ENCODE results near the gene BPNT1. TPM values are rescaled to one million over a fixed set of nuclear protein-coding genes. Genes with fewer than 3 reads are reported as not detected.
"Not testable (repeated sequence)": the region's sequence is repeated elsewhere in the genome, so short reads cannot be mapped to it uniquely, and the experiment has no call there.

Gene BPNT1
- total RNA-seq, 6 experiments from 2014 or later: 22.0 to 28.1 (median 25.0) TPM

DNA sequence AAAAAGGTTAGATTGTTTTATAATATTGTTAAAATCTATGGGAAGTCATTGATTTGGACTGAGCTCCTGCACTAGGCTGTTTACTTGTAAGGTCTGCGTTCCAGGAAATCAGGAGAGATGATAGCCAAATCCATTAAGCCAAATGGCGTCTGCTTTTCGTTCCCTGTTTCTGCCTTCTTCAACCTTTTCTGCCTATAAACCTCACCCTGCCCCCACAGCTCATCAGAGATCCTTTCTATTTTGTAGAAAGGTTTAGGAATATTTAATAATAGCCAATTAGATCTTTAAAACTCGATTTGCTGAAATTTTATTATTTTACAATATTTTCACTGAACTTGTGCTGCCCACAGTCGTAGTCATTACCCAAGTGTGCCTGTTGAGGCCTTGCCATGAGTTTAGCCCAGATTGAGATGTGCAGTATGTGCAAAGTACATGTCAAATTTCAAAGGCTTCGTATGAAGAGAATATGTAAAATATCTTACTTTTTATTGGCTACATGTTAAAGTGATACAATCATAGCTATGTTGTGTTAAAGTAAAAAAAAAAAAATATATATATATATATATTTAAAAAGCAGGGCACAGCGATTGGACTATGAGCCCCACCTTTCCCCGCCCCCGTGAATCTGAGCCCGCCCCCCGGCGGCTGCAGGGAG lies 3.9 kb upstream of the BPNT1 start:
- Mint-ChIP-seq H3K4me3 (peak overlapping the region; percentile 46; the same call in 1 of the 2 replicates), H3K36me3 (ENCODE audit: low read depth) (peaks cover 12% of the 10 kb centered on the region), H3K27ac (no peak overlapping the region), H3K27me3 (ENCODE audit: insufficient read depth) (no peaks in the 10 kb centered on the region), H3K9me3 (no peaks in the 10 kb centered on the region), H3K4me1 (ENCODE audit: low read depth) (peaks cover 13% of the 10 kb centered on the region)
- no peak for DNase-seq
- TF ChIP-seq, protein P1, sequence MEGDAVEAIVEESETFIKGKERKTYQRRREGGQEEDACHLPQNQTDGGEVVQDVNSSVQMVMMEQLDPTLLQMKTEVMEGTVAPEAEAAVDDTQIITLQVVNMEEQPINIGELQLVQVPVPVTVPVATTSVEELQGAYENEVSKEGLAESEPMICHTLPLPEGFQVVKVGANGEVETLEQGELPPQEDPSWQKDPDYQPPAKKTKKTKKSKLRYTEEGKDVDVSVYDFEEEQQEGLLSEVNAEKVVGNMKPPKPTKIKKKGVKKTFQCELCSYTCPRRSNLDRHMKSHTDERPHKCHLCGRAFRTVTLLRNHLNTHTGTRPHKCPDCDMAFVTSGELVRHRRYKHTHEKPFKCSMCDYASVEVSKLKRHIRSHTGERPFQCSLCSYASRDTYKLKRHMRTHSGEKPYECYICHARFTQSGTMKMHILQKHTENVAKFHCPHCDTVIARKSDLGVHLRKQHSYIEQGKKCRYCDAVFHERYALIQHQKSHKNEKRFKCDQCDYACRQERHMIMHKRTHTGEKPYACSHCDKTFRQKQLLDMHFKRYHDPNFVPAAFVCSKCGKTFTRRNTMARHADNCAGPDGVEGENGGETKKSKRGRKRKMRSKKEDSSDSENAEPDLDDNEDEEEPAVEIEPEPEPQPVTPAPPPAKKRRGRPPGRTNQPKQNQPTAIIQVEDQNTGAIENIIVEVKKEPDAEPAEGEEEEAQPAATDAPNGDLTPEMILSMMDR (IDR thresholded peaks at IDR 0.05): no peak

DNA sequence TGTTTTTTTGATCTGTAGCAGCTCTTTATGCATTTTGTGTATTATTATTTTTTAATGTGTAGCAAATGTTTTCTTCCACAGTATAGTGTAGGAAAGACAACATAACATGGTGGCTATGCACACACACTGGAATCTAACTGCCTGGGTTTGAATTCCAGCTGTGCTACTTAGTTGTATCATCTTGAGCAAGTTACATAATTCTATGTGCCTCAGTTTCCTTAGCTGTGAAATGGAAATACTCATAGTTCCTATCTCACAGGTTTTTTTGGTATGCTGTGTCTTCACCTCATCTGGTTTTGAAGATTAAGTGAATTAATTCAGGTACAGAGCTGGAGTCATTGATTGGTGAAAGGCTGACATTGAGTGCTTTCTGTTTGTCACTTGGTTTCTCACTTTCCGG lies 3.1 kb upstream of the BPNT1 start:
- H3K27me3 Mint-ChIP-seq (ENCODE audit: insufficient read depth): no peaks in the 10 kb centered on the region
- no peak overlapping the region for H3K4me3 Mint-ChIP-seq
- peaks cover 7% of the 10 kb centered on the region; the same call in 1 of the 2 replicates for H3K36me3 Mint-ChIP-seq (ENCODE audit: low read depth)
- peaks cover 13% of the 10 kb centered on the region for H3K4me1 Mint-ChIP-seq (ENCODE audit: low read depth)
- H3K9me3 Mint-ChIP-seq: no peaks in the 10 kb centered on the region
- TF ChIP-seq, protein P1 (IDR thresholded peaks at IDR 0.05): no peak
- DNase-seq: no peak
- no peak overlapping the region for H3K27ac Mint-ChIP-seq

DNA sequence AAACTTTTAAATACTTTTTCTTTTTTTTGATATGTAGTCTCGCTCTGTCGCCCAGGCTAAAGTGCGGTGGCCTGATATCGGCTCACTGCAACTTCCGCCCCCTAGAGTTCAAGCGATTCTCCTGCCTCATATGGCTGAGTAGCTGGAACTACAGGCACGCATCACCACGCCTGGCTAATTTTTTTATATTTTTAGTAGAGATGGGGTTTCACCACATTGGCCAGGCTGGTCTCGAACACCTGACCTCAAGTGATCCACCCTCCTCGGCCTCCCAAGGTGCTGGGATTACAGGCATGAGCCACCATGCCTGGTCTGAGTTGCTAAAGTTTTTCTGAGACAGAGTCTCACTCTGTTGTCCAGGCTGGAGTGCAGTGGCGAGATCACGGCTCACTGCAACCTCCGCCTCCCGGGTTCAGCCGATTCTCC lies 3.3 kb downstream of the BPNT1 start:
- not testable (repeated sequence) for H3K27ac Mint-ChIP-seq; H3K4me1 Mint-ChIP-seq (ENCODE audit: low read depth); H3K9me3 Mint-ChIP-seq; H3K4me3 Mint-ChIP-seq; H3K27me3 Mint-ChIP-seq (ENCODE audit: insufficient read depth); DNase-seq; H3K36me3 Mint-ChIP-seq (ENCODE audit: low read depth)
- TF ChIP-seq, protein P1 (IDR thresholded peaks at IDR 0.05): peak; percentile 19; the same call in 1 of the 2 replicates

DNA sequence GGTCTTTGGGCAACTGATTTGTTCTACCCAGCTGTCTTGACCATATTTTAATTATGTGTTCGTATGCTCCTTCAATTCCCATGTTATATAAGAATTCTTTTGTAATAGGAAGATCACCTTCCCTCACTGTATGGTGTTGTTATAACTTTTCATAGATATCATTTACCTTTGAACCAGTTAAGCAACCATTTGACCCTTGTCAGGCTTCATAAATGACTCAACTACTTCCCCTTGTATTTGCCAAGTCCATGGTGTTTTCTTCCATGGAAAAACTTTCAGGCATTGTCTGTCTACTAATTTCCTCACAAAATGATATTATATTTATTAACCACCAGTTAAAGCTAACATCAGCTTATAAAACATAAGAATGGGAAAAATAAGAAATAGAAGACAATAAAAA lies 5.1 kb downstream of the BPNT1 start:
- Mint-ChIP-seq H3K27ac (no peak overlapping the region), H3K27me3 (ENCODE audit: insufficient read depth) (no peaks in the 10 kb centered on the region), H3K9me3 (no peaks in the 10 kb centered on the region), H3K4me3 (no peak overlapping the region), H3K36me3 (ENCODE audit: low read depth) (peaks cover 21% of the 10 kb centered on the region), H3K4me1 (ENCODE audit: low read depth) (no peaks in the 10 kb centered on the region)
- TF ChIP-seq, protein P1 (IDR thresholded peaks at IDR 0.05): no peak
- DNase-seq: no peak

DNA sequence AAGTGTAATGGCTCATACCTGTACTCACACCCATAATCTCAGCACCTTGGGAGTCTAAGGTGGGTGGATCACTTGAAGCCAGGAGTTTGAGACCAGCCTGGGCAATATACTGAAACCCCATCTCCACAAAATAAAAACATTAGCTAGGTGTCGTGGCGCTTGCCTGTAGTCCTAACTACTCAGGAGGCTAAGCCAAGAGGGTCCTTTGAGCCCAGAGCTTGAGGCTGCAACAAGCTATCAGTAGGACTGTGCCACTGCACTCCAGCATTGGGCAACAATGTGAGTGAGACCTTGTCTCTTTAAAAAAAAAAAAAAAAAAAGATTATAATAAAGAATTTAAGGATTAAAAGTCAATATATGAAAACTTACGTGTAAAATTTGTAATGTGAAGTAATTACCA lies 11.7 kb downstream of the BPNT1 start:
- Mint-ChIP-seq H3K9me3 (no peaks in the 10 kb centered on the region), H3K4me3 (no peak overlapping the region), H3K27me3 (ENCODE audit: insufficient read depth) (no peaks in the 10 kb centered on the region), H3K36me3 (ENCODE audit: low read depth) (peaks cover 20% of the 10 kb centered on the region), H3K4me1 (ENCODE audit: low read depth) (peaks cover 6% of the 10 kb centered on the region), H3K27ac (no peak overlapping the region)
- DNase-seq: no peak
- TF ChIP-seq, protein P1 (IDR thresholded peaks at IDR 0.05): no peak

Measured in HFFc6 (cell line).